HepG2 (cell line): Measurements from ENCODE around the gene UBE2O. TPM values are rescaled to one million over a fixed set of nuclear protein-coding genes. Genes with fewer than 3 reads are reported as not detected.

Experiments used
- FOSL2 ChIP-seq: sonication (generic); formaldehyde crosslinking; IDR thresholded peaks from 2 replicates; pipeline ENCODE4 v1.4.0; 2020; ENCODE audit warnings: missing genetic modification reagents
- HHEX ChIP-seq: IDR thresholded peaks from 2 replicates; pipeline ENCODE4 v1.6.1; 2016; ENCODE audit warnings: control low read depth
- MYNN ChIP-seq: sonication (generic); formaldehyde crosslinking; IDR thresholded peaks from 2 replicates; pipeline ENCODE4 v1.4.0; 2020; ENCODE audit warnings: mild to moderate bottlenecking, low read depth, missing genetic modification reagents
- PAX8 ChIP-seq: sonication (generic); formaldehyde crosslinking; IDR thresholded peaks from 2 replicates; pipeline ENCODE4 v1.8.0; 2022; ENCODE audit warnings: mild to moderate bottlenecking, missing genetic modification reagents, borderline replicate concordance
- SRY ChIP-seq: sonication (generic); formaldehyde crosslinking; IDR thresholded peaks from 2 replicates; pipeline ENCODE4 v1.8.0; 2022; ENCODE audit warnings: mild to moderate bottlenecking, missing genetic modification reagents
- TARDBP ChIP-seq: sonication (generic); formaldehyde crosslinking; IDR thresholded peaks from 2 replicates; pipeline ENCODE4 v1.8.0; 2022; ENCODE audit warnings: mild to moderate bottlenecking, missing genetic modification reagents
- ZMAT3 ChIP-seq: sonication (generic); formaldehyde crosslinking; conservative IDR thresholded peaks from 2 replicates; pipeline ENCODE4 v1.7.0; 2021; ENCODE audit warnings: missing genetic modification reagents
- ZNF558 ChIP-seq: sonication (generic); formaldehyde crosslinking; IDR thresholded peaks from 2 replicates; pipeline ENCODE4 v1.9.0; 2022; ENCODE audit warnings: mild to moderate bottlenecking, missing genetic modification reagents, borderline replicate concordance
- ZNF670 ChIP-seq: sonication (generic); formaldehyde crosslinking; IDR thresholded peaks from 2 replicates; pipeline ENCODE4 v1.8.0; 2022; ENCODE audit warnings: mild to moderate bottlenecking, missing genetic modification reagents, borderline replicate concordance
- ZNF83 ChIP-seq: sonication (generic); formaldehyde crosslinking; IDR thresholded peaks from 2 replicates; pipeline ENCODE4 v1.4.0; 2020; ENCODE audit warnings: missing genetic modification reagents, mild to moderate bottlenecking, borderline replicate concordance
- polyA plus RNA-seq, 8 experiments: library from polyadenylated mRNA; depleted of rRNA in 3 of 8; stranded (reverse) in 7 of 8; unstranded in 1 of 8; fragments of >200 nt; fragmentation: Illumina TruSeq in 4 of 8; extraction: Trizol in 4 of 8; gene quantifications; 2 replicates each; pipeline versions ENCODE4 v1.2.1 to v1.2.3, GENCODE V29; 2011 to 2016; ENCODE audit warnings: low read depth in 4 of 8, missing spikeins in 1 of 8, mixed read lengths in 1 of 8; ENCODE audit not compliant: insufficient read depth in 1 of 8
- total RNA-seq, 5 experiments: library from RNA; depleted of rRNA; stranded (reverse); fragments of >200 nt; fragmentation: Illumina TruSeq; extraction: Trizol; gene quantifications; 2 replicates each; pipeline ENCODE4 v1.2.3, GENCODE V29; 2016; ENCODE audit warnings: low read depth in 1 of 5
- TF ChIP-seq, protein P1 (sequence below): sonication (generic); formaldehyde crosslinking; IDR thresholded peaks from 2 replicates; pipeline ENCODE4 v1.5.0; 2020; ENCODE audit warnings: missing genetic modification reagents
- TF ChIP-seq, protein P2 (sequence below): IDR thresholded peaks from 2 replicates; pipeline ENCODE4 v1.6.1; 2016
- TF ChIP-seq, protein P3 (sequence below): sonication (generic); IDR thresholded peaks from 2 replicates; pipeline ENCODE4 v1.6.1; 2016; ENCODE audit warnings: low read depth, borderline replicate concordance
- TF ChIP-seq, protein P4 (sequence below): sonication (generic); formaldehyde crosslinking; IDR thresholded peaks from 2 replicates; pipeline ENCODE4 v1.8.1; 2023; ENCODE audit warnings: mild to moderate bottlenecking, missing genetic modification reagents
- TF ChIP-seq, protein P5 (sequence below): sonication (generic); formaldehyde crosslinking; IDR thresholded peaks from 2 replicates; pipeline ENCODE4 v1.4.0; 2020; ENCODE audit warnings: mild to moderate bottlenecking, missing genetic modification reagents
- TF ChIP-seq, protein P6 (sequence below): sonication (generic); formaldehyde crosslinking; IDR thresholded peaks from 2 replicates; pipeline ENCODE4 v1.9.0; 2022; ENCODE audit warnings: low read depth, missing genetic modification reagents

Gene UBE2O
- total and polyA plus RNA-seq, 2 of the 13 experiments (the other 11 are each of a cell fraction or from before 2014, with no cell fraction given): 21.5 to 23.5 TPM

DNA sequence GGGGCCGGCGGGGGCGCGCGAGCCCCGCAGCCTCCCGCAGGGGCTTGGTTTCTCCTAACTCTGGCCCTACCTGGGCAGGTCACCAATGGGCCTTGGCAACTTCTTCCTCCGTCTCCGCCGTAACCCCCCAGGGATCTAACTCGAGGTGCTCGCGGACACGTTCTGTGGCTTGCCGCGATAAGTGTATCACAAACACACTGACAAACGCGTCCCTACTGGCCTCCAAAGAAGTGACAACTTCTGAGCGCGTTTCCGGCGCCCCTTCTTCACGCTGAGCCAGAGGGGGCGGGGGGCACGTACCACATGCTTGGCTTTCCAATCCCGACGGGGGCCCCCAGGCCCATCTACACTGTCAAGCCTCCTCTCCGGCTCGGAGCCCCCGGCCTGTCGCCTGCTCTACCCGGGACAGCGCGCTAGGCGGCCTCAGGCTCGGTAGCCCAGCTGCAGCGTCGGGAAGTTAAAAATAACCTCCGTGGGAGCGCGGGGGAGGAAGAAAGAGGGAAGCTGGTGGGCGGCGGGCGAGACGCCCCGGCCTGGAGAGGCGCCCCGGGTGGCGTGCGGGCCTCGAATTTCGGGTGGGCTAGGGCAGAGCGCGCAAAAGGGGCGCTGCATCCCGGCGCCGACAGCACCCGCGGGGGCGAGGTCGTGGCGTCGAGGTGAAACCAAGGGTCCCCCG lies 69.3 kb downstream of the UBE2O start (continued):
- TF ChIP-seq, protein P1, sequence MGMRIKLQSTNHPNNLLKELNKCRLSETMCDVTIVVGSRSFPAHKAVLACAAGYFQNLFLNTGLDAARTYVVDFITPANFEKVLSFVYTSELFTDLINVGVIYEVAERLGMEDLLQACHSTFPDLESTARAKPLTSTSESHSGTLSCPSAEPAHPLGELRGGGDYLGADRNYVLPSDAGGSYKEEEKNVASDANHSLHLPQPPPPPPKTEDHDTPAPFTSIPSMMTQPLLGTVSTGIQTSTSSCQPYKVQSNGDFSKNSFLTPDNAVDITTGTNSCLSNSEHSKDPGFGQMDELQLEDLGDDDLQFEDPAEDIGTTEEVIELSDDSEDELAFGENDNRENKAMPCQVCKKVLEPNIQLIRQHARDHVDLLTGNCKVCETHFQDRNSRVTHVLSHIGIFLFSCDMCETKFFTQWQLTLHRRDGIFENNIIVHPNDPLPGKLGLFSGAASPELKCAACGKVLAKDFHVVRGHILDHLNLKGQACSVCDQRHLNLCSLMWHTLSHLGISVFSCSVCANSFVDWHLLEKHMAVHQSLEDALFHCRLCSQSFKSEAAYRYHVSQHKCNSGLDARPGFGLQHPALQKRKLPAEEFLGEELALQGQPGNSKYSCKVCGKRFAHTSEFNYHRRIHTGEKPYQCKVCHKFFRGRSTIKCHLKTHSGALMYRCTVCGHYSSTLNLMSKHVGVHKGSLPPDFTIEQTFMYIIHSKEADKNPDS (CRISPR knock-in tag): peak; percentile 67; the same call in 1 of the 2 replicates
- TF ChIP-seq, protein P2, sequence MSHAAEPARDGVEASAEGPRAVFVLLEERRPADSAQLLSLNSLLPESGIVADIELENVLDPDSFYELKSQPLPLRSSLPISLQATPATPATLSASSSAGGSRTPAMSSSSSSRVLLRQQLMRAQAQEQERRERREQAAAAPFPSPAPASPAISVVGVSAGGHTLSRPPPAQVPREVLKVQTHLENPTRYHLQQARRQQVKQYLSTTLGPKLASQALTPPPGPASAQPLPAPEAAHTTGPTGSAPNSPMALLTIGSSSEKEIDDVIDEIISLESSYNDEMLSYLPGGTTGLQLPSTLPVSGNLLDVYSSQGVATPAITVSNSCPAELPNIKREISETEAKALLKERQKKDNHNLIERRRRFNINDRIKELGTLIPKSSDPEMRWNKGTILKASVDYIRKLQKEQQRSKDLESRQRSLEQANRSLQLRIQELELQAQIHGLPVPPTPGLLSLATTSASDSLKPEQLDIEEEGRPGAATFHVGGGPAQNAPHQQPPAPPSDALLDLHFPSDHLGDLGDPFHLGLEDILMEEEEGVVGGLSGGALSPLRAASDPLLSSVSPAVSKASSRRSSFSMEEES (CRISPR knock-in tag): peak; percentile 19; the same call in 1 of the 2 replicates
- TF ChIP-seq MYNN (CRISPR knock-in tag) (no peak; the same call in 1 of the 2 replicates), FOSL2 (CRISPR knock-in tag) (0 out of 2 replicates have a peak, but pooled peaks have one; percentile 50), TARDBP (CRISPR knock-in tag) (no peak), ZMAT3 (CRISPR knock-in tag) (no peak; the same call in 1 of the 2 replicates), PAX8 (CRISPR knock-in tag) (no peak), ZNF670 (CRISPR knock-in tag) (0 out of 2 replicates have a peak, but pooled peaks have one; percentile 60), ZNF558 (CRISPR knock-in tag) (peak; percentile 35; the same call in 1 of the 2 replicates), ZNF83 (no peak), HHEX (CRISPR knock-in tag) (no peak), SRY (CRISPR knock-in tag) (0 out of 2 replicates have a peak, but pooled peaks have one; percentile 8)
- TF ChIP-seq, protein P3, sequence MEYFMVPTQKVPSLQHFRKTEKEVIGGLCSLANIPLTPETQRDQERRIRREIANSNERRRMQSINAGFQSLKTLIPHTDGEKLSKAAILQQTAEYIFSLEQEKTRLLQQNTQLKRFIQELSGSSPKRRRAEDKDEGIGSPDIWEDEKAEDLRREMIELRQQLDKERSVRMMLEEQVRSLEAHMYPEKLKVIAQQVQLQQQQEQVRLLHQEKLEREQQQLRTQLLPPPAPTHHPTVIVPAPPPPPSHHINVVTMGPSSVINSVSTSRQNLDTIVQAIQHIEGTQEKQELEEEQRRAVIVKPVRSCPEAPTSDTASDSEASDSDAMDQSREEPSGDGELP: peak; percentile 36; the same call in 1 of the 2 replicates
- TF ChIP-seq, protein P4, sequence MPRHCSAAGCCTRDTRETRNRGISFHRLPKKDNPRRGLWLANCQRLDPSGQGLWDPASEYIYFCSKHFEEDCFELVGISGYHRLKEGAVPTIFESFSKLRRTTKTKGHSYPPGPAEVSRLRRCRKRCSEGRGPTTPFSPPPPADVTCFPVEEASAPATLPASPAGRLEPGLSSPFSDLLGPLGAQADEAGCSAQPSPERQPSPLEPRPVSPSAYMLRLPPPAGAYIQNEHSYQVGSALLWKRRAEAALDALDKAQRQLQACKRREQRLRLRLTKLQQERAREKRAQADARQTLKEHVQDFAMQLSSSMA (CRISPR knock-in tag): no peak; the same call in 1 of the 2 replicates
- TF ChIP-seq, protein P5, sequence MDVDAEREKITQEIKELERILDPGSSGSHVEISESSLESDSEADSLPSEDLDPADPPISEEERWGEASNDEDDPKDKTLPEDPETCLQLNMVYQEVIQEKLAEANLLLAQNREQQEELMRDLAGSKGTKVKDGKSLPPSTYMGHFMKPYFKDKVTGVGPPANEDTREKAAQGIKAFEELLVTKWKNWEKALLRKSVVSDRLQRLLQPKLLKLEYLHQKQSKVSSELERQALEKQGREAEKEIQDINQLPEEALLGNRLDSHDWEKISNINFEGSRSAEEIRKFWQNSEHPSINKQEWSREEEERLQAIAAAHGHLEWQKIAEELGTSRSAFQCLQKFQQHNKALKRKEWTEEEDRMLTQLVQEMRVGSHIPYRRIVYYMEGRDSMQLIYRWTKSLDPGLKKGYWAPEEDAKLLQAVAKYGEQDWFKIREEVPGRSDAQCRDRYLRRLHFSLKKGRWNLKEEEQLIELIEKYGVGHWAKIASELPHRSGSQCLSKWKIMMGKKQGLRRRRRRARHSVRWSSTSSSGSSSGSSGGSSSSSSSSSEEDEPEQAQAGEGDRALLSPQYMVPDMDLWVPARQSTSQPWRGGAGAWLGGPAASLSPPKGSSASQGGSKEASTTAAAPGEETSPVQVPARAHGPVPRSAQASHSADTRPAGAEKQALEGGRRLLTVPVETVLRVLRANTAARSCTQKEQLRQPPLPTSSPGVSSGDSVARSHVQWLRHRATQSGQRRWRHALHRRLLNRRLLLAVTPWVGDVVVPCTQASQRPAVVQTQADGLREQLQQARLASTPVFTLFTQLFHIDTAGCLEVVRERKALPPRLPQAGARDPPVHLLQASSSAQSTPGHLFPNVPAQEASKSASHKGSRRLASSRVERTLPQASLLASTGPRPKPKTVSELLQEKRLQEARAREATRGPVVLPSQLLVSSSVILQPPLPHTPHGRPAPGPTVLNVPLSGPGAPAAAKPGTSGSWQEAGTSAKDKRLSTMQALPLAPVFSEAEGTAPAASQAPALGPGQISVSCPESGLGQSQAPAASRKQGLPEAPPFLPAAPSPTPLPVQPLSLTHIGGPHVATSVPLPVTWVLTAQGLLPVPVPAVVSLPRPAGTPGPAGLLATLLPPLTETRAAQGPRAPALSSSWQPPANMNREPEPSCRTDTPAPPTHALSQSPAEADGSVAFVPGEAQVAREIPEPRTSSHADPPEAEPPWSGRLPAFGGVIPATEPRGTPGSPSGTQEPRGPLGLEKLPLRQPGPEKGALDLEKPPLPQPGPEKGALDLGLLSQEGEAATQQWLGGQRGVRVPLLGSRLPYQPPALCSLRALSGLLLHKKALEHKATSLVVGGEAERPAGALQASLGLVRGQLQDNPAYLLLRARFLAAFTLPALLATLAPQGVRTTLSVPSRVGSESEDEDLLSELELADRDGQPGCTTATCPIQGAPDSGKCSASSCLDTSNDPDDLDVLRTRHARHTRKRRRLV (CRISPR knock-in tag): no peak; the same call in 1 of the 2 replicates
- TF ChIP-seq, protein P6, sequence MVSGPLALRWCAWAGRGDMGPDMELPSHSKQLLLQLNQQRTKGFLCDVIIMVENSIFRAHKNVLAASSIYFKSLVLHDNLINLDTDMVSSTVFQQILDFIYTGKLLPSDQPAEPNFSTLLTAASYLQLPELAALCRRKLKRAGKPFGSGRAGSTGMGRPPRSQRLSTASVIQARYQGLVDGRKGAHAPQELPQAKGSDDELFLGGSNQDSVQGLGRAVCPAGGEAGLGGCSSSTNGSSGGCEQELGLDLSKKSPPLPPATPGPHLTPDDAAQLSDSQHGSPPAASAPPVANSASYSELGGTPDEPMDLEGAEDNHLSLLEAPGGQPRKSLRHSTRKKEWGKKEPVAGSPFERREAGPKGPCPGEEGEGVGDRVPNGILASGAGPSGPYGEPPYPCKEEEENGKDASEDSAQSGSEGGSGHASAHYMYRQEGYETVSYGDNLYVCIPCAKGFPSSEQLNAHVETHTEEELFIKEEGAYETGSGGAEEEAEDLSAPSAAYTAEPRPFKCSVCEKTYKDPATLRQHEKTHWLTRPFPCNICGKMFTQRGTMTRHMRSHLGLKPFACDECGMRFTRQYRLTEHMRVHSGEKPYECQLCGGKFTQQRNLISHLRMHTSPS (CRISPR knock-in tag): no peak
